C4-2B (cell line): Measurements from ENCODE around the gene ACSM3.

Experiments used
- ZFX ChIP-seq: fragments of 450-650 bp; IDR thresholded peaks from 2 replicates; pipeline ENCODE4 v1.6.1; 2017
- TF ChIP-seq, protein P1 (sequence below): fragments of 450-650 bp; conservative IDR thresholded peaks from 2 replicates; pipeline ENCODE4 v1.5.1; 2017; ENCODE audit warnings: mild to moderate bottlenecking

DNA sequence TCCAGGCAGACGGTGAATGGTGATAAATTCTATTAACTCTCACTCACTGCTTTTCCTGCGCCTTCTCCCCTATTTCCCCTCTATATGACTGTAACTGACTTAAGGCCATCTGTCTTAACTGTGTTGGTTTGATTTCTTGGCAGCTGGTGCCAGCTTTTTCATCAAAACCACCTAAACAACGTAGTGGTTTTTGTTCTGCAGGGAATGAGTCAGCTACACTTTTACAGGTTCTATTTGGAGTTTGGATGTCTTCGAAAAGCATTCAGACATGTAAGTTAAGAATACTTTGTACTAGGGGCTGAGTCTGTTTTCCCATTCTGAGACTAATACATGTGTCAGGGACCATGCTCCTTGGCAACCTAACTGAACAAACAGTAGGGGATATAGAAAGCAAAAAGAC lies 51.0 kb downstream of the ACSM3 start:
- TF ChIP-seq, protein P1, sequence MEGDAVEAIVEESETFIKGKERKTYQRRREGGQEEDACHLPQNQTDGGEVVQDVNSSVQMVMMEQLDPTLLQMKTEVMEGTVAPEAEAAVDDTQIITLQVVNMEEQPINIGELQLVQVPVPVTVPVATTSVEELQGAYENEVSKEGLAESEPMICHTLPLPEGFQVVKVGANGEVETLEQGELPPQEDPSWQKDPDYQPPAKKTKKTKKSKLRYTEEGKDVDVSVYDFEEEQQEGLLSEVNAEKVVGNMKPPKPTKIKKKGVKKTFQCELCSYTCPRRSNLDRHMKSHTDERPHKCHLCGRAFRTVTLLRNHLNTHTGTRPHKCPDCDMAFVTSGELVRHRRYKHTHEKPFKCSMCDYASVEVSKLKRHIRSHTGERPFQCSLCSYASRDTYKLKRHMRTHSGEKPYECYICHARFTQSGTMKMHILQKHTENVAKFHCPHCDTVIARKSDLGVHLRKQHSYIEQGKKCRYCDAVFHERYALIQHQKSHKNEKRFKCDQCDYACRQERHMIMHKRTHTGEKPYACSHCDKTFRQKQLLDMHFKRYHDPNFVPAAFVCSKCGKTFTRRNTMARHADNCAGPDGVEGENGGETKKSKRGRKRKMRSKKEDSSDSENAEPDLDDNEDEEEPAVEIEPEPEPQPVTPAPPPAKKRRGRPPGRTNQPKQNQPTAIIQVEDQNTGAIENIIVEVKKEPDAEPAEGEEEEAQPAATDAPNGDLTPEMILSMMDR = no peak
- TF ChIP-seq ZFX = no peak
